Spleen (tissue), 11 donors: ENCODE data around the gene TNFSF4. TPM values are rescaled to one million over a fixed set of nuclear protein-coding genes. Genes with fewer than 3 reads are reported as not detected.

Experiments used
- DNase-seq: peaks from one replicate; pipeline ENCODE4 v3.0.0-alpha.2; 2020
- H3K27ac ChIP-seq, 8 donors: fragments of 200-600 bp; sonication (generic) in 7 of 8; 1 replicate in 4 of 8; 2 replicates in 4 of 8; pipeline versions ENCODE4 v1.5.0 to v1.8.0; 2016 to 2021; ENCODE audit warnings: inconsistent platforms in 4 of 8, mild to moderate bottlenecking in 4 of 8, moderate library complexity in 1 of 8
- H3K27me3 ChIP-seq, 7 donors: fragments of 200-600 bp; sonication (generic) in 6 of 7; replicated peaks in 1 of 7; 1 replicate in 4 of 7; 2 replicates in 3 of 7; pipeline versions ENCODE4 v1.5.0 to v1.8.0; 2016 to 2021; ENCODE audit warnings: inconsistent platforms in 3 of 7, mild to moderate bottlenecking in 1 of 7
- H3K36me3 ChIP-seq, 6 donors: fragments of 200-600 bp; sonication (generic) in 5 of 6; 1 replicate in 4 of 6; 2 replicates in 2 of 6; pipeline versions ENCODE4 v1.5.0 to v1.8.0; 2016 to 2021; ENCODE audit warnings: inconsistent platforms in 2 of 6
- H3K4me1 ChIP-seq, 6 donors: fragments of 200-600 bp; sonication (generic) in 5 of 6; 1 replicate in 3 of 6; 2 replicates in 3 of 6; pipeline versions ENCODE4 v1.5.0 to v1.8.0; 2016 to 2021; ENCODE audit warnings: inconsistent platforms in 3 of 6
- H3K4me3 ChIP-seq, 8 donors: fragments of 200-600 bp; sonication (generic) in 7 of 8; 1 replicate in 4 of 8; 2 replicates in 4 of 8; pipeline versions ENCODE4 v1.5.0 to v1.8.0; 2016 to 2021; ENCODE audit warnings: inconsistent platforms in 4 of 8, mild to moderate bottlenecking in 4 of 8, moderate library complexity in 2 of 8
- H3K9me3 ChIP-seq, 8 donors: fragments of 200-600 bp; sonication (generic) in 7 of 8; 1 replicate in 4 of 8; 2 replicates in 4 of 8; pipeline versions ENCODE4 v1.5.0 to v1.8.0; 2016 to 2021; ENCODE audit warnings: inconsistent platforms in 4 of 8
- POLR2A ChIP-seq, 3 donors: fragments of 450-650 bp; IDR thresholded peaks; one replicate each; pipeline ENCODE4 v1.5.1; 2017; ENCODE audit warnings: antibody characterized with exemption in 3 of 3, mild to moderate bottlenecking in 1 of 3
- POLR2AphosphoS5 ChIP-seq, 3 donors: sonication (generic); formaldehyde crosslinking; IDR thresholded peaks; one replicate each; pipeline ENCODE4 v1.5.1; 2017; ENCODE audit warnings: antibody characterized with exemption in 3 of 3
- WGBS, 5 donors: extraction: QIAGEN DNeasy Blood & Tissue Kit in 3 of 5; methylation state at CpG; one replicate each; pipeline versions ENCODE4 v1.1.5 to v1.1.7; 2013 to 2018; 5-methylcytosine and 5-hydroxymethylcytosine counted together
- intact Hi-C: fragments of 100-400 bp; cut with DNase I; formaldehyde crosslinking; loops from one replicate; pipeline ENCODE4 v1.15.0; 2023; ENCODE audit warnings: low total_unique reads
- polyA plus RNA-seq, 3 donors: library from polyadenylated mRNA; stranded (reverse); fragments of 200-250 nt; gene quantifications; one replicate each; pipeline ENCODE4 v1.2.1, GENCODE V29; 2013
- total RNA-seq, 7 donors: library from RNA; depleted of rRNA in 3 of 7; stranded (reverse); fragments of >200 nt in 3 of 7; fragmentation: NEBNext Ultra II Directional in 4 of 7; extraction: Animal tissue kit (Norgen Biotek cat#: 25700) in 4 of 7; gene quantifications; one replicate each; pipeline versions ENCODE4 v1.1.0 to v1.2.1, GENCODE V29; 2016 to 2021
- TF ChIP-seq, protein P1 (sequence below), 11 experiments: fragments of 200-600 bp in 7 of 11; fragments of 450-650 bp in 4 of 11; sonication (generic) in 4 of 11; IDR thresholded peaks in 8 of 11; conservative IDR thresholded peaks in 3 of 11; 1 replicate in 7 of 11; 2 replicates in 4 of 11; pipeline versions ENCODE4 v1.4.0 to v1.8.0; 2016 to 2021; ENCODE audit warnings: antibody characterized with exemption in 11 of 11, inconsistent platforms in 4 of 11, mild to moderate bottlenecking in 1 of 11
- donor health status: healthy with polysubstance abuse.
- donor health status: DM: no; HTN: no; CAD: no; lungs with moderate emphysema.
- donor health status: DM: no; HTN: no; CAD: no.
- donor health status: Bipolar disorder and iron deficiency.
- donor health status: healthy.
- donor health status: DM: no; HTN: no; CAD: no.
- donor health status: DM: yes; HTN: yes; CAD: no.

TNFSF4 gene
- total and polyA plus RNA-seq, 10 donors, result 1.4 to 11.0 (median 4.8) TPM

DNA sequence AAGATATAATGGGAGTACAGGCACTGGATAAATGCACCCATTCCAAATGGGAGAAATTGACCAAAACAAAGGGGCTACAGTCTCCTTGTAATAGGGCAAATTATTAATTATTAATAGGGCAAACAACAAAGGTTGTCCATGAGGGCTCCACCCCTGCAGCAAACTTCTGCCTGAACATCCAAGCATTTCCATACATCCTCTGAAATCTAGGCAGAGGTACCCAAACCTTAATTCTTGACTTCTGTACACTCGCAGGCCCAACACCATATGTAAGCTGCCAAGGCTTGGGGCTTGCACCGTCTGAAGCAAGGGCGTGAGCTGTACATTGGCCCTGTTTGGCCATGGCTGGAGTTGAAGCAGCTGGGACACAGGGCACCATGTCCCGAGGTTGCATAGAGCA is 33.7 kb downstream of the TNFSF4 start:
- no peak overlapping the region for H3K4me3 ChIP-seq
- peaks cover 0 to 3% (median 0%) of the 10 kb centered on the region in 6 donors for H3K36me3 ChIP-seq
- no peaks in the 10 kb centered on the region for H3K27me3 ChIP-seq
- H3K9me3 ChIP-seq, result peaks cover 0 to 60% (median 52%) of the 10 kb centered on the region in 8 donors
- intact Hi-C loops, result no loop called here
- 88 to 95% (median 89%) methylated on average over 4 of the region's 4 CpGs for WGBS, 5 donors
- peaks cover 0 to 19% (median 0%) of the 10 kb centered on the region in 6 donors for H3K4me1 ChIP-seq
- no peak overlapping the region for H3K27ac ChIP-seq
- no peak for DNase-seq
- no peak for TF ChIP-seq POLR2AphosphoS5 (IDR thresholded peaks at IDR 0.05)
- TF ChIP-seq, protein P1, sequence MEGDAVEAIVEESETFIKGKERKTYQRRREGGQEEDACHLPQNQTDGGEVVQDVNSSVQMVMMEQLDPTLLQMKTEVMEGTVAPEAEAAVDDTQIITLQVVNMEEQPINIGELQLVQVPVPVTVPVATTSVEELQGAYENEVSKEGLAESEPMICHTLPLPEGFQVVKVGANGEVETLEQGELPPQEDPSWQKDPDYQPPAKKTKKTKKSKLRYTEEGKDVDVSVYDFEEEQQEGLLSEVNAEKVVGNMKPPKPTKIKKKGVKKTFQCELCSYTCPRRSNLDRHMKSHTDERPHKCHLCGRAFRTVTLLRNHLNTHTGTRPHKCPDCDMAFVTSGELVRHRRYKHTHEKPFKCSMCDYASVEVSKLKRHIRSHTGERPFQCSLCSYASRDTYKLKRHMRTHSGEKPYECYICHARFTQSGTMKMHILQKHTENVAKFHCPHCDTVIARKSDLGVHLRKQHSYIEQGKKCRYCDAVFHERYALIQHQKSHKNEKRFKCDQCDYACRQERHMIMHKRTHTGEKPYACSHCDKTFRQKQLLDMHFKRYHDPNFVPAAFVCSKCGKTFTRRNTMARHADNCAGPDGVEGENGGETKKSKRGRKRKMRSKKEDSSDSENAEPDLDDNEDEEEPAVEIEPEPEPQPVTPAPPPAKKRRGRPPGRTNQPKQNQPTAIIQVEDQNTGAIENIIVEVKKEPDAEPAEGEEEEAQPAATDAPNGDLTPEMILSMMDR (IDR thresholded peaks at IDR 0.05 in 8 of 11, conservative IDR thresholded peaks at IDR 0.05 in 3 of 11), result no peak
- no peak for TF ChIP-seq POLR2A (IDR thresholded peaks at IDR 0.05)

DNA sequence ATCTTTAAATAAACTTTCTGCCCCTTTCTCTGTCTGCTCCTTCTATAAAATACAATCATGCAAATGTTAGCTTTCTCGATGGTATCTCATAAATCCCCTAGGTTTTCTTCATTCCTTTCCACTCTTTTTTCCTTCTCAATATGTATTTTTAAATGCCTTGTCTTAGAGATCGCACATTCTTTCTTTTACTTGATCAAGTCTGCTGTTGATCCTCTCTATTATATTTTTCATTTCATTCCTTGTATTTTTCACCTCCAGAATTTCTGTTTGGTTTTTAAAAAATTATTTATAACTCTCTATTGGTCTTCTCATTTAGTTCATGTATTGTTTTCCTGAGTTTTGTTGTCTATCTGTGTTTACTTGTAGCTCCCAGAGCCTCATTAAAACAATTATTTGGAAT is 36.0 kb downstream of the TNFSF4 start:
- H3K27ac ChIP-seq, result no peak overlapping the region
- DNase-seq, result no peak
- no peak overlapping the region for H3K4me3 ChIP-seq
- no peak for TF ChIP-seq POLR2A (IDR thresholded peaks at IDR 0.05)
- TF ChIP-seq POLR2AphosphoS5 (IDR thresholded peaks at IDR 0.05), result no peak
- TF ChIP-seq, protein P1 (IDR thresholded peaks at IDR 0.05 in 8 of 11, conservative IDR thresholded peaks at IDR 0.05 in 3 of 11), result no peak
- no peaks in the 10 kb centered on the region for H3K27me3 ChIP-seq
- WGBS, 5 donors, result 88 to 95% (median 91%) methylated on average over 2 of the region's 2 CpGs
- peaks cover 0 to 15% (median 0%) of the 10 kb centered on the region in 6 donors for H3K4me1 ChIP-seq
- H3K9me3 ChIP-seq, result peaks cover 0 to 54% (median 45%) of the 10 kb centered on the region in 8 donors
- peaks cover 0 to 3% (median 0%) of the 10 kb centered on the region in 6 donors for H3K36me3 ChIP-seq
- intact Hi-C loops, result no loop called here

DNA sequence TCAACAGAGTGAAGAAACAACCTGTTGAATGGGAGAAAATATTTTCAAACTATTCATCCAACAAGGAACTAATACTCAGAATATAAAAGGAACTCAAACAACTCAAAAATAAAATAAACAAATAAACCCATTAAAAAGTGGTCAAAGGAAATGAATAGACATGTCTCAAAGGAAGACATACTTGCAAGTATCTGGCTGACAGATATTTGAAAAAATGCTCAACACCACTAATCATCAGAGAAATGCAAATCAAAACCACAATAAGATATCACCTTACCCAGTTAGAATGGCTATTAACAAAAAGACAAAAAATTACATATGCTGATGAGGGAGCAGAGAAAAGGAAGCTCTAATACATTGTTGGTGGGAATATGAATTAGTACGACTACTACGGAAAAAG is 38.2 kb downstream of the TNFSF4 start:
- H3K27me3 ChIP-seq, result no peaks in the 10 kb centered on the region
- H3K9me3 ChIP-seq, result peaks cover 0 to 46% (median 38%) of the 10 kb centered on the region in 8 donors
- intact Hi-C loops, result no loop called here
- no peak for TF ChIP-seq POLR2AphosphoS5 (IDR thresholded peaks at IDR 0.05)
- TF ChIP-seq, protein P1 (IDR thresholded peaks at IDR 0.05 in 8 of 11, conservative IDR thresholded peaks at IDR 0.05 in 3 of 11), result no peak
- no peak for TF ChIP-seq POLR2A (IDR thresholded peaks at IDR 0.05)
- 96 to 99% (median 98%) methylated on average over 2 of the region's 2 CpGs for WGBS, 5 donors
- H3K4me3 ChIP-seq, result no peak overlapping the region
- no peak overlapping the region for H3K27ac ChIP-seq
- DNase-seq, result no peak
- H3K4me1 ChIP-seq, result no peaks in the 10 kb centered on the region
- H3K36me3 ChIP-seq, result peaks cover 0 to 3% (median 0%) of the 10 kb centered on the region in 6 donors

DNA sequence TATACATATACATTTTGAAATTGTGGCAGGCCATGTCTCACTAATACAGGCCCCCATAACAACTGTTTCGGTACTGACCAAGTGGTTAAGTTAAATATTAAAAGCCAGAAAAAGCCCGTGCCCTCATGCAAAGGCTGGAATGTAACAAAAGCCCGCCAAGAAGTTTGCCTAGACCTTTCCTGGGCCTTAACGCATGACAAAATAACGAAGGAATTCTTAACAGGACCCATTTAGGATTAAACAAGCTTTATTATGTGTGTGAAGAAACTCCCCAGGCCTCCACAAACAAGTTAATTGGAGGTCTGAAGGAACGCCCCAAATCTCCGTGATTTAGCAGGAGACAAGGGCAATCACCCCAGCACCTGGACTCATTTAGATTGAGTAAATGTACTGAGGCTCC is 42.4 kb downstream of the TNFSF4 start:
- no peak for TF ChIP-seq POLR2AphosphoS5 (IDR thresholded peaks at IDR 0.05)
- TF ChIP-seq POLR2A (IDR thresholded peaks at IDR 0.05), result no peak
- TF ChIP-seq, protein P1 (IDR thresholded peaks at IDR 0.05 in 8 of 11, conservative IDR thresholded peaks at IDR 0.05 in 3 of 11), result no peak
- no peaks in the 10 kb centered on the region for H3K4me1 ChIP-seq
- no peaks in the 10 kb centered on the region for H3K36me3 ChIP-seq
- H3K27ac ChIP-seq, result no peak overlapping the region
- H3K4me3 ChIP-seq, result no peak overlapping the region
- WGBS, 5 donors, result 86 to 93% (median 88%) methylated on average over 7 of the region's 7 CpGs
- DNase-seq, result no peak
- peaks cover 0 to 7% (median 0%) of the 10 kb centered on the region in 8 donors for H3K9me3 ChIP-seq
- no peaks in the 10 kb centered on the region for H3K27me3 ChIP-seq
- intact Hi-C loops, result no loop called here
